ENCODE measurements around the gene CHST11.
"Not testable (repeated sequence)": the region's sequence is repeated elsewhere in the genome, so short reads cannot be mapped to it uniquely, and the experiment has no call there.

Gene CHST11

DNA sequence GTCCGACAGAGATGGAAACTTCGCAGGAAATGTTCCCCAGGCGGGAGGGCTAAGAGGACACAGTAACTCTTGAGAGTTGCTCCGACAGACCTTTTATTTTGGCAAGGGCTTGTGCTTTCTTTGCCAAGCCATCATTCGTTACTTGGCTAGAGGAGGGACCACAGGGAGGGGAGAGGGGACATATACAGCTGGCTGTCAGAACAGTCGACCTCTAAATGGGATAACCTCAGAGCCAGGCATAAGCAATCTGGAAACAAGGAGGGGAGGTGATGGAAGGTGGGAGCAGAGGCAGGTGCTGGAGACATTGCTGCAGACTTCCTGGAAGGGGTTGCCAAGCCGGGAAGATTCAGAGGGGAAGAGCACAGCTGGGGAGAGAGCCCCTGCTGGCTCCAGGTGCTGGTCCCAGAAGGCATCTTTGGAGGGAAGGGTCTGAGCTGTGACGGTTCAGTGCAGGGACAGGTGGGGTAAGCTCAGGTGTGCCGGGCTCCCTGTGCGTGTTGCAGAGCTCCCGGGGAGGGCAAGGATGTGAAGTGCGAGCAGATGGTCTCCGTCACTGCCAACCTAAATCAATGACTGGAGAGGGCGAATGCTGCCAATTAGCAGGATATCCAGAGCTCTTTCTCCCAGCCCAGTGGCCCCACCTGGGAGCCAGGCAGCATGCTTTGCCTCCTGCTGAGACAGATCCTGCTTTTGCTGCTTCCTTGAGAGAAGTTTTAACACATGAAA lies 50.1 kb downstream of the CHST11 start:
- DNase-seq (ENCODE audit: low spot score): peak; percentile 64

DNA sequence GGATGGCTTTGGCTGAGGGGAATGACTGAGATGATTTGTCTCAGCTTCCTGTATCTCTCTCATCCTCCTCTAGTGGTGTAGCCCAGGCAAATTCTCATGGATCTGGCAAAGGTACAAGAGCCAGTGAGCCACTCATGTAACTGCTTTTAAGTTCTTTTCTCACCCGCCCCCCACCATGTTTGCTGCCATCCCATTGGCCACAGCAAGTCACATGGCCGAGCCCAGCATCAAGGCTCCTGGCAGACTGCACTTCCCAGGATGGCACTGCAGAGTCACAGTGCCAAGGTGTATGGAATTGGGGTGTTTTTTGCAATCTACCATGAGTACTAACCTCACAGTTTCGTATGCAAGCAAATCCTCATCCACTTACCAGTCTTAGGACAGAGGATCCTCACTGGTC lies 50.9 kb downstream of the CHST11 start:
- no peak for DNase-seq (ENCODE audit: low spot score)

DNA sequence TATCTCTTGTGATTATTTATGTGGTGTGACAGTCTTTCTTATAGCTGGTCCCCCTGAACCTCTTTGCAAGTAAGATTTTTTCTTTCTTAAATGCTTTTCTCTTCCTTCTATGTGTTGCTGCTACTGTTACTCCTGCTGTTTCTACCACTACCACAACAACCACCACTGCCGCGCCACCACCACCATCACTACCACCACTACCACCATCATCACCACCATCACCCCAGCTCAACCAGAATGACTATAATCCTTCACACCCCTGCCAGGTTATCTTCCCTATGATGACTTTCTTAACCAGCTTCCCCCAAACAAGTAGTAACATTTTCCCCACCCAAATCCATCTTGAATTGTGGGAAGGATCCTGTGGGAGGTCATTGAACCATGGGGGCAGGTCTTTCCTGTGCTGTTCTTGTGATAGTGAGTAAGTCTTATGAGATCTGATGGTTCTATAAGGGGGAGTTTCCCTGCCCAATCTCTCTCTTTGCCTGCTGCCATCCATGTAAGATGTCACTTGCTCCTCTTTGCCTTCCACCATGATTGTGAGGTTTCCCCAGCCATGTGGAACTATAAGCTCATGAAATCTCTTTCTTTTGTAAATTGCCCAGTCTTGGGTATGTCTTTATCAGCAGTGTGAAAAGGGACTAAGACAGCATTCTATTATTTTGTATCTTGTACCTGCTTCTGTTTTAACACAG lies 52.2 kb downstream of the CHST11 start:
- no peak for DNase-seq (ENCODE audit: low spot score)

DNA sequence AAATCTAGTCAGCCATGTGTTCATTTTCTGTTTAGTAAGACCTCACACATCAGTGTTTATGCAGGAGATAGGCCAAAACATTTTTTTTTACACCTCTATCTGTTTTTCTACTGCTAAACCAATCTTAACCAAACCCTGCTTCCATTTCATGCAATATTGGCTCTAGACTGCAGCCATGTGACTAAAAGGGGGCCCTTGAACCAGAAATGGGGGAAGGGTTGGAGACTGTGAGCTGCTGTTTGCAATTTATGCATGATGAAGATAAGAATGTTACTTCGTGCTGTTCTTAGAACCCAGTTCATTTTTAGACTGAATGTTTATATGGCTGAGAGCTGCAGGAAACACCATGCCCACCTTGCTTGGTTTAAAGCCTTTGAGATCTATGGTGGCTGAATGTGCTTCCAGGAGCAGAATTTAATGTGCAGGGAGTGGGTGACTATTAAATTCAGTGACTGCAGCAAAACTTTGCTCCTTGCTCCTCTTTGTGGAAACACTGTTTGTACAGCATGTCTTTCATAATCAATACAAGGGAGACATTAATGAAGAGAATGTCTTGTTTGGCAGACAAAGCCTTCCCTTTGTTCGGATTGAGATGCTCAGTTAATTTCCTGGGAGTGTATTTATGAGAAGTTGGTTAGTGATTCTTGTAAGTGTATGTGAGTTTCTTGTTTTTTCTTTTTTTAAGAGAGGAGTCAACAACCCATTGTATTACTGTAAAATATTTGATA lies 53.6 kb downstream of the CHST11 start:
- no peak for DNase-seq (ENCODE audit: low spot score)

DNA sequence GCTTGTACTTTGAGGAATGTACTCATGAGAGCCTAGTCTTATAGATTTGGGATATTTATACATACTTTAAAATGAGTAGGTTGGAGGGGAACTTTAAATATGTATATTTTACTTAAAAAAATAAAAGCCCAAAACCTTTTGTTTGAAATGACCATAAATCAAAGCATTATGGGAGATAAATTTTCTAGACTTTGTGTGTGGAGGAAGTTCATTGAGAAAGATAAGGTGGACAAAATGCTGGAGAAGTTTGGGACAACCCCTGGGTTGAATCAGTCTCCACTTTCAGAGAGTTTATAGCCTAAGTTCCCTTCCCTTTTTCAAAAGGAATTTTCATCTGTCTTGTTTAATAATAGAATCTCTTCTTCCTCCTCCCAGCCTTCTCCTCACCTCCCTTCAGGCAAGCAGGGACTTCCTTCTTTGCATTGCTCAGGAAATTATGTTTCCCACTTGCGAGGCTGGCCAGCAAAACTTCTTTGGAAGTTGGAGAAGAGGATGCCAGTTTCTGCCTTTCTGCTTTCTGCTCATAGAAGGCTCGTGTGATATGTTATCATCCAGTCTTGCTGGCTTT lies 54.2 kb downstream of the CHST11 start:
- DNase-seq (ENCODE audit: low spot score): no peak

DNA sequence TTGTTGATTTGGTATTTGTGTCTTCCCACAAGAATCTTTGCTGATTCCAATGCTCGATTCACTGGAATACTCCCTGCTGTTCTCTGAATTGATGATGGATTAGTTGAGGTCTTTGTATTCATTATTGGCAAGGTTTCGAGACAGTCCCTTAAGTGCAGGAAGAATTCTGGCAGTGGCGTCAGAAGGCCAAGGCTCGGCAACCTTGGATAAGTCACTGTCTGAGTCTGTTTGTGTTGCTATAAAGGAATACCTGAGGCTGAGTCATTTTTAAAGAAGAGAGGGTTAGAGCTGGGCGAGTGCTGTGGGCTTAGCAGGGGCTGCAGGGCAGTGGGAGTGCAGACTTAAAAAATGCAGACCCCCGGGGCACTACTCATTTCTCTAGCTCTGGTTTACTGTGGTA lies 56.9 kb downstream of the CHST11 start:
- DNase-seq (ENCODE audit: low spot score): no peak

DNA sequence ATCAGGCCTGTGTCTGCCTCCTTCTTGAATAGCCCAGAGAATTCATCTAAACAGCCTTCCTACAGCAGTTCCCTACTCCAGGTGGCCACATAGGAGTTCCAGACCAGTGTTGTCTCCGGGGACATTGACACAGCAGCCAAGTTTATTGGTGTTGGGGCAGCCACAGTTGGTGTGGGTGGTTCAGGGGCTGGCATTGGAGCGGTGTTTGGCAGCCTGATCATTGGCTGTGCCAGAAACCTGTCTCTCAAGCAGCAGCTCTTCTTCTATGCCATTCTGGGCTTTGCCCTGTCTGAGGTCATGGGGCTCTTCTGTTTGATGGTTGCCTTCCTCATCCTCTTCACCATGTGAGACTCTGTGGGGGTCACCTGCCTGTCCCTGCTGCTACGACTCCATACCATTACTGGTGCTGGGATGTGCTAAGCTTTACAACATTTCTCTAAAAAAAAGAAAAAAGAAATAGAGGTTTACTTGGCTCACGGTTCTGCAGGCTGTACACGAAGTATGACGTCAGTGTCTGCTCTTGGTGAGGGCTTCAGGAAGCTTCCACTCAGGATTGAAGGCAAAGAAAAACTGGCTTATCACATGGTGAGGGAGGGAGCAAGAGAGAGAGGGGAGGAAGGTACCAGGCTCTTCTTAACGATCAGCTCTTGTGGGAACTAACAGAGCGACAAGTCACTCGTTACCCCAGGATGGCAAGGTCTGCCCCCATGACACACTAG lies 57.5 kb downstream of the CHST11 start:
- DNase-seq (ENCODE audit: low spot score): no peak

DNA sequence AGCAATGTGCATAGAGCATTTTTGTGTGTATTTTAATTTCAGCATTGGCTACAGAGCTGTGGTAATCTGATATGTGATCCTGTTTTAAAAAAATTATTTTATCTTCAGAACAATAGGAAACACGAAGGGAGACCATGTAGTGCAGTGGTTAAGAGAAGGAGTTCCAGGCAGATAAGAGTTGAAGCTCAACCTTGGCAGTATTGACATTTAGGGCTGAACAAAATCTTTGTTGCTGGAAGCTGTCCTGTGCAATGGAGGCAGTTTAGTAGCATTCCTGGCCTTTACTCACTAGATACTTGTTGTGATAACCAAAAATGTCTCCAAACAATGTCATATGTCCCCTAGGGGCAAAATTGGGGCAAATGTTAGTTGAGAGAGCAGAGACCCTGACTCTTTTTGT lies 59.2 kb downstream of the CHST11 start:
- DNase-seq (ENCODE audit: low spot score): no peak

DNA sequence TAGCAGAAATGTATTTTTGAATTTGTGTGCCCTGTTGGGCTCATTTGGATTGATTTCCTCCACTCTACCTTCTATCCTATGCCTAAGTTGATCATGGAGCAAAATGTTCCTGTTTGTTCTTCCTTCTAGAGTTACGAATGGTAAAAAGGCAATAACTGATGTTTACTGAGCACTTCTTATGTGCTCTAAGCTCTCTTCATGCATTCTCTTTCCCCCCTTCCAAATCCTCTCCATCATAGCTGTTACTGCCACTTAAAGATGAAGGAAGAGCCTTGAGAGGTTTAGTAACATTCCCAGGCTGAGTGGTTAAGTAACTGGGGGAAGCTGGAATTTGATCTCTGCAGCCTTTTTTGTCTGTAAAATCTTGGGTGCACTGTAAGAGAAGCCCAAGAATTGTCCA lies 60.1 kb downstream of the CHST11 start:
- DNase-seq (ENCODE audit: low spot score): no peak

DNA sequence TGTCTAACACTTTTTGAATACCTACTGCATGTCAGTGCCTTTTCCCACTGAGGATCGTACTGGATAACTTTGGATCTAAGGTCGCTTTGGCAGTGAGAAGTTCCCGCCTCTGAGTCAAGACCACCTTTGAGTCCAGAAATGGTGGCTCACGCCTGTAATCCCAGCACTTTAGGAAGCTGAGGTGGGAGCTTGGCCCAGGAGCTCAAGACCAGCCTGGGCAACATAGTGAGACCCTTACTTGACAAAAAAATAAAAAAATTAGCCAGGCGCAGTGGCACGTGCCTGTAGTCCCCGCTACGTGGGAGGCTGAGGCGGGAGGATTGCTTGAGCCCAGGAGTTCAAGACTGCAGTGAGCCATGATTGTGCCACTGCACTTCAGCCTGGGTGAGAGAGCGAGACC lies 61.1 kb downstream of the CHST11 start:
- DNase-seq (ENCODE audit: low spot score): no peak

DNA sequence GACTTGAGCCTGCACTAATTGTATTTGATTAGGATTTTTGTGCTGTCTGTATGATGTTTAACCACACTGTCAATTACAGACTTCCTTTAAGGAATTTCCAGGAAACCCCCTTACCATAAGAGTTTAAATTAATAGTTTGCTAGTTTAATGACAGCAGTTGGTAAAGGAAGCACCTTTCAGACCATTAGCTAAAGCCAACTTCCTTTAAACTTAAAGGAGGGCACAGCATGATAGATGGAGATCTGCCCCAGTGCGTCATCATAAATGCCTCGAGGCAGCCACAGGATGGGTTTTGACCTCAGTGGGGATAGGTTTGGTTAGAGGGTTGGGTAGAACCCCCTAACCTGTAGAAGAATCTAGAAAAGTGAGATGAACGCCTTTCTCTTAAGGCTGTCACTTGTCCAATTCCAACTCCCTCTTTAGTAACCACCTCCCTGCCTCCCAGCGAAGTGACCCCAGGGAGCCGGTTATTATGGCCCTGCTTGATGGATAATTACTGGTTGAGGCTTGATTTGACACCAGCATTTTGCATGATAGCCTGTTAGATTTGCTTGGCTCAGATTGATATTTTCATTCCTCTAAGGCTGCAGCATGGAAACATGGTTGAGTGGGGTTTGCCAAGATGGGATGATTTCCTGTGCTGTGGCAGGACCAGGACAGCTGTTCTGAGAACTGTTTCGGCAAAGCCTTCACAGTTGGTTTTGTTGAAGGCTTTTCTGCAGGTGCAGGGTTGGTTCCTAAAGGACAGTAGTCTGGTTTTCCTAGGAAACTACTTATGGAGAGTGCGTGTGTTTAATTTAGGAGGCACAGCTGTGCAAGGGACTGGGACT lies 62.7 kb downstream of the CHST11 start:
- DNase-seq (ENCODE audit: low spot score): no peak

DNA sequence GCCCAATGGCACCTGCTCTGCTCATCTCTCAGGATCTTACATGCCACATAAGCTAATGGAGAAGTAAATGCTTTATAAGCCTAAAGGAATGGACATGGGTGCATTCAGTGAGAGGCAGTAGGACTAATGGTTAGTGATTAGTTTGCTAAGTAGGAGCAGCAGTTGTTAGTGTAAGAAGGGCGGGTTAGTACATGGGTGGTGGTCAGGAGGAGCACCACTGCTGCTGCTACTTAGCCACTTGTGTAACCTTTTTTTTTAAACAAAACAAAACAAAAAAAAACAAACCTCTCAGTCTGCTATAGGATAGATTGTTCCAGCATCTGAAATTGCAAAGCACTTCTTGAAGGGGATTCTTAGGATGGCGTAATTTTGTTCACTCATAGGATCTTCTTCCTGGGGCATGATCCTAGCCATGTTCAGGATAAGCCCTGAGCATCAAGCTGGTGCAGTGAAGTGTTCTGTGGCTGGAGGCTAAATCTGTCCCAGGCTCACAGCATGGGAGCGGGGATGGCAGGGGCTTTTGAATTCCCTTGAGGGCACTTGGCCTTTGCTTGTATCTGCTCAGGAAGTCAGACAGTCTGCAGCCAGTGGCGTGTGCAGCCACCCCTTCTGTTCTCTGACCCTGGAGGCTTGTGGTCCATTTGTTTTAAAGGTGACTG lies 63.6 kb downstream of the CHST11 start:
- peak; percentile 85 for DNase-seq (ENCODE audit: low spot score)

DNA sequence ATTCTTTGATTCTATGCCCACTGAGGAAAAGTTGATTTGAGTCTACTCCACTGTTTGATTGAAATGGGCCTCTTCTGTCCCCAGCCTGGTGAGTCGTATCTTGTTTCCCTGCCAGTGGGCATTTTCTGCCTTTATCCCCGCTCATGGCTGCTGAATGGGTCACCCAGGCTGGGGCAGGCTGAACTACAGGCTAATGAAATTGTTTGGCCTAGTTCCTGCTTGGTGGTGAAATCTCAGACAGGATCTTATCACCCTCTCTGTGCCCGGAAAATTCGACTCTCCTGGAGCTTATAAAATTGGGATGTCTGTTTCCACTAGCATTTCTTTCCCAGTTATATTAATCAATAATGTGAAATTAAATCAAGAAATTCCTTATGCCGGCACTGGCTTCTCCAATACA lies 65.0 kb downstream of the CHST11 start:
- DNase-seq (ENCODE audit: low spot score): no peak

DNA sequence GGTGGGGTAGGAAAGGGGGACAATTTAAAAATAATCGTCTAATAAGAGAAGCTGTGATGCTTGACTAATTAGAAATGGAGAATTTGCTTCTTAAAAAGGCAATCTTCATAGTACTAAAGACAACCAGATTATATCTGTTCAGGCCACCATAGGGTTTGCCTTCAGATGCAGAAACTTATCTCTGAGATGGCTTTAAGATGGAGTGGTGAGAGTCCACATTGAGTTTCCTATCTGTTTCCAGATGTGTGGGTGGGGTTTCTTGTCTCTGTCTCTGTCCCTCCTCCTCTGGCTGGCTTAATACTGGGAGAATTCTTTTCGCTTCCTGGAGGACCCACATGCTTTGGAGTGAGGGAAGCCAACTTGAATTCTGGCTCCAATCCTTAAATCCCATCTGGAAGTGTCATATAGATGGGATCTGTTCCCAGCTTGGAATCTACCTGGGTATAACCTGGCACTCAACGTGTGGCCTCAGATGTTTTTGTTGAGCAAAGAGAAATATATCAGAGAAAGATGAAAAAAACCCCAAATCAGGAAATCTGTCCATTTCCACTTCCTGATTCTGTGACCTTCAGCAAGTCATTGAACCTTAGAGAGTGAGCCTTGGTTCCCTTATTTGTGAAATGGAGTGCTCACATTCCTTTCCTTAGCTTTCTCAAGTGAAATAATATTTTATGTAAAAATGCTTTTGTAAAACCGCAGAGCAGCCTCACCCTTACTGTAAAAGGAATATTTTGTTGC lies 66.4 kb downstream of the CHST11 start:
- no peak for DNase-seq (ENCODE audit: low spot score)

DNA sequence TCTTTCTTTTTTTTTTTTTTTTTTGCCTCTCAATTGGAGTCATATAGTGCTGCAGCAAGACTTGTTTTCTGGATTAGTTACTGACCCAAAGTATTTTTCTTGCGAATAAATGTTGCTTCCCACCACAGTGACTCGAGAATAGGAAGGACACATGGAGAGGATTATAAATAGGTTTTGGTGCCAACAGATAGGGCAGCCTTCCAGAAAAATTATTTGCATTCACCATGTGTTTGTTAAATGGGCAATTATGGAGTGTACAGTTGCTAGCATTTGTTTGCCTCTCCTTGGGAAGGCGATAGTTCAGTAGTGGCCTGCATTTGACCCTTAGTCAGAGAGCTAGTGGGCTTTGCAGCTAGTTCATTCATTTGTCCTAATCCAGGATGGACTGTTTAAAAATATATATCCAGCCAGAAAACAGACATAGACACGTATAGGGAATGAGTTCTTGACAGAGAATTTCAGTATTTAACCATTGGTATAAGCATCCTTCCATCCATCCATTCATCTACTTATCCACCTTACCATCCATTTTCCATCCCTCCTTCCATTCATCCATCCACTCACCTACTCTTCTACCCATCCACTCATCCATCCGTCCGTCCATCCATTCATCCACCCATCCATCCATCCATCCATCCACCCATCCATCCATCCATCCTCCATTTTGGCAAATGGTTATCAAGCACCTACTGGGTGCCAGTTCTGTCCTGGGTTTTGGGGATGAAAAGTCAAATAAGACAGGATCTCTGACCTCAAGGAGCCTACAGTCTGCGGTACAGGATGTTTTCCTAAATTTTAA lies 67.5 kb downstream of the CHST11 start:
- no peak for DNase-seq (ENCODE audit: low spot score)

DNA sequence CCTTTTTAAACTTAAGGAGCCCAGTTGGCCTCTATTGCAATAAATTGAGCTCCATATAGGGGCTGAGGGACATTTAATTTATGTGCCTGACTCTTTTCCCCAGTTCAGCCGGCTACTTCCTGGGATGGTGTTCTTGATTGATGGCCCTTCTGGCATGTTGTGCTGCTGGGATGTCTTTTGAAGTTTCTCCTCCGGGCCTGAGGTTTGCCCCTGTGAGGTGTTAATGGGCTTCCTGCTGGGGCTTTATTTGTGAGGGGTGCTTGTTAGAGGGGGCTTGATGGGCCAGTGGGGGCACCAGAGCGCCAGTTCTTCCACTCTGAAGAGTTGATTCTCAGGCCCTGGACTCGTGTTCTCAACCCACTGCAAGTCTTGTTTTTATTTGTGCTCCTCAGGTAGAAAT lies 69.6 kb downstream of the CHST11 start:
- no peak for DNase-seq (ENCODE audit: low spot score)

DNA sequence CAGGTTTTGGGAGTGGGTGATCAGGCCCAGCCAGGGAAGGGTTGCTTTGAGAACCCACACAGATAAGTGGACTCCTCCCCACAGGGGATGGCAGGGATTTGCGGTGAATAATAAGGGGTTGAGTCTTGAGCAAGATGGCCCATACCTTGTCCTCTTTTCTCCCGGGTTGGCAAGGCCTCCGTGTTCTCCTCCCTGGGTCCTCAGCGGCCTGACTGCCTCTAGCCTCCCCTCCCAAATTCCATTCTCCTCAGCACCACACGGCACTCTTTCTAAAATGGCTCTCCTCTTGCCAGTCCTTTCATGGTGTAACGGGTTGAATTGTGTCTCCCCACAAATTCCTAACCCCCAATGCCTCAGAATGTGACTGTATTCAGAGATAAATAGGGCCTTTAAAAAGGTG lies 70.0 kb downstream of the CHST11 start:
- no peak for DNase-seq (ENCODE audit: low spot score)

DNA sequence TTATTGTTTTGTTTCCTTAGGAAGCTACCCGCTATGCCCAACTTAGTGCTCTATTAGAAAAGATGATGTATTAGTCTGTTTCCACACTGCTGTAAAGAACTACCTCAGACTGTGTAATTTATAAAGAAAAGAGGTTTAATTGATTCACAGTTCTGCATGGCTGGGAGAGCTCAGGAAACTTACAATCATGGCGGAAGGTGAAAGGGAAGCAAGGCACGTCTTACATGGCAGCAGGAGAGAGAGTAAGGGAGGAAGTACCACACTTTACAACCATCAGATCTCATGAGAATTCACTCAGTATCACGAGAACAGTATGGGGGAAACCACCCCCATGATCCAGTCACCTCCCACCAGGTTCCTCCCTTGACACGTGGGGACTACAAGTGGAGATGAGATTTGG lies 70.9 kb downstream of the CHST11 start:
- DNase-seq (ENCODE audit: low spot score): not testable (repeated sequence)
